ENCODE data around the gene ACAP3. TPM values are rescaled to one million over a fixed set of nuclear protein-coding genes. Genes with fewer than 3 reads are reported as not detected.

Gene ACAP3
- total RNA-seq, 1 experiment from 2014 or later: 30.7 TPM

- DNase-seq (ENCODE audit: low read depth, low spot score) (peak; percentile 93), ATAC-seq (peak; percentile 79)
- intact Hi-C loops (cut with micrococcal nuclease; ENCODE audit: unreplicated experiment): no loop called here
- no peak overlapping the region for H3K27ac ChIP-seq (ENCODE audit: low read length)
- TF ChIP-seq CTCF (IDR thresholded peaks at IDR 0.05) (no peak), SIN3A (IDR thresholded peaks at IDR 0.05; ENCODE audit: borderline replicate concordance, insufficient read depth, low read depth, low read length) (no peak), TCF7L2 (IDR thresholded peaks at IDR 0.05; ENCODE audit: low read depth, low read length) (no peak), REST (IDR thresholded peaks at IDR 0.05; ENCODE audit: insufficient read depth in 1 of 2, low read depth in 2 of 2, low read length in 1 of 2) (no peak), POLR2AphosphoS5 (IDR thresholded peaks at IDR 0.05; ENCODE audit: low read depth, low read length) (no peak)
- H3K36me3 ChIP-seq (ENCODE audit: control insufficient read depth, insufficient read depth, low read length): no peaks in the 10 kb centered on the region; the same call in 1 of the 2 replicates
- in situ Hi-C loops (cut with HindIII; ENCODE audit: low pct_unique_long_range_greater_than_20kb, low sequenced_read_pairs): no loop called here
- ChIA-PET POLR2A (no interaction called here), CTCF (no interaction called here)
- no peaks in the 10 kb centered on the region for H3K9me3 ChIP-seq (ENCODE audit: control insufficient read depth, insufficient read depth, low read depth, low read length)
- peaks cover 3% of the 10 kb centered on the region; the same call in 1 of the 2 replicates for H3K4me1 ChIP-seq (ENCODE audit: control insufficient read depth, insufficient read depth, low read length)
- no TSS peak for BruUV-seq (replicated peaks)
- no peaks in the 10 kb centered on the region for H3K27me3 ChIP-seq (ENCODE audit: control insufficient read depth, insufficient read depth, low read length)
- no peak overlapping the region for H3K4me3 ChIP-seq (ENCODE audit: low read depth in 2 of 2, low read length in 2 of 2)
These were observed 42.9 kb downstream of the ACAP3 start for GRCh38 chr1:1264868-1265272.

- H3K36me3 ChIP-seq (ENCODE audit: control insufficient read depth, insufficient read depth, low read length): no peaks in the 10 kb centered on the region; the same call in 1 of the 2 replicates
- in situ Hi-C loops (cut with HindIII; ENCODE audit: low pct_unique_long_range_greater_than_20kb, low sequenced_read_pairs): no loop called here
These were observed 43.7 kb downstream of the ACAP3 start for GRCh38 chr1:1264026-1264425.

More at GRCh38 chr1:1264026-1264425, 43.7 kb downstream of the ACAP3 start:
- no peak overlapping the region for H3K4me3 ChIP-seq (ENCODE audit: low read depth in 2 of 2, low read length in 2 of 2)
- DNase-seq (ENCODE audit: low read depth, low spot score): no peak
- ATAC-seq: no peak
- intact Hi-C loops (cut with micrococcal nuclease; ENCODE audit: unreplicated experiment): no loop called here
- TF ChIP-seq POLR2AphosphoS5 (IDR thresholded peaks at IDR 0.05; ENCODE audit: low read depth, low read length) (no peak), TCF7L2 (IDR thresholded peaks at IDR 0.05; ENCODE audit: low read depth, low read length) (no peak), CTCF (IDR thresholded peaks at IDR 0.05) (no peak), SIN3A (IDR thresholded peaks at IDR 0.05; ENCODE audit: borderline replicate concordance, insufficient read depth, low read depth, low read length) (no peak), REST (IDR thresholded peaks at IDR 0.05; ENCODE audit: insufficient read depth in 1 of 2, low read depth in 2 of 2, low read length in 1 of 2) (no peak)
- POLR2A ChIA-PET: interaction anchor here (0.6 kb wide), 2 partner anchors 10 to 13 kb away, joined by 5 to 8 read pairs; partner anchors contain the start of gene UBE2J2
- no TSS peak for BruUV-seq (replicated peaks)
- no peaks in the 10 kb centered on the region for H3K27me3 ChIP-seq (ENCODE audit: control insufficient read depth, insufficient read depth, low read length)
- H3K4me1 ChIP-seq (ENCODE audit: control insufficient read depth, insufficient read depth, low read length): 0 out of 2 replicates have a peak, but pooled peaks cover 3% of the 10 kb centered on the region
- no peak overlapping the region for H3K27ac ChIP-seq (ENCODE audit: low read length)
- CTCF ChIA-PET: no interaction called here
- no peaks in the 10 kb centered on the region for H3K9me3 ChIP-seq (ENCODE audit: control insufficient read depth, insufficient read depth, low read depth, low read length)

Data from Panc1 (cell line).